HG02981 (cell line): ENCODE measurements around the gene CLIP1.
"Not testable (repeated sequence)": the region's sequence is repeated elsewhere in the genome, so short reads cannot be mapped to it uniquely, and the experiment has no call there.

Experiments used
- ATAC-seq: cut with Tn5 transposase; IDR thresholded peaks from one replicate; pipeline ENCODE4 v1.9.1; 2021; ENCODE audit warnings: mild to moderate bottlenecking, moderate library complexity; ENCODE audit not compliant: unreplicated experiment

CLIP1 gene

GRCh38 chr12:122421821-122422729, at the start of gene CLIP1:
Gene CLIP1 (minus strand): TSS chr12:122422669. CDS start chr12:122380452, 42,217 bp downstream.
- peak; percentile 54 for ATAC-seq

GRCh38 chr12:122471324-122472226, 49.1 kb upstream of the CLIP1 start:
- ATAC-seq = no peak

- not testable (repeated sequence) for ATAC-seq
Observed at GRCh38 chr12:122470576-122470975, 48.1 kb upstream of the CLIP1 start.

GRCh38 chr12:122469856-122470255, 47.4 kb upstream of the CLIP1 start:
- ATAC-seq = not testable (repeated sequence)

GRCh38 chr12:122467983-122468382, 45.5 kb upstream of the CLIP1 start:
- no peak for ATAC-seq

GRCh38 chr12:122464317-122465042, 42.0 kb upstream of the CLIP1 start:
- ATAC-seq = not testable (repeated sequence)

- ATAC-seq = no peak
Observed at GRCh38 chr12:122460641-122461040, 38.2 kb upstream of the CLIP1 start.

GRCh38 chr12:122460061-122460460, 37.6 kb upstream of the CLIP1 start:
- ATAC-seq = no peak

GRCh38 chr12:122459211-122459610, 36.7 kb upstream of the CLIP1 start:
- ATAC-seq = no peak

- no peak for ATAC-seq
Observed at GRCh38 chr12:122458105-122459035, 35.9 kb upstream of the CLIP1 start.

- no peak for ATAC-seq
Observed at GRCh38 chr12:122457627-122458026, 35.2 kb upstream of the CLIP1 start.

- ATAC-seq = no peak
Observed at GRCh38 chr12:122454739-122455138, 32.3 kb upstream of the CLIP1 start.

- ATAC-seq = no peak
Observed at GRCh38 chr12:122454250-122454721, 31.8 kb upstream of the CLIP1 start.

GRCh38 chr12:122452701-122453285, 30.3 kb upstream of the CLIP1 start:
- ATAC-seq = no peak

- ATAC-seq = no peak
Observed at GRCh38 chr12:122449317-122449716, 26.8 kb upstream of the CLIP1 start.

- not testable (repeated sequence) for ATAC-seq
Observed at GRCh38 chr12:122447825-122448224, 25.4 kb upstream of the CLIP1 start.

GRCh38 chr12:122446390-122446789, 23.9 kb upstream of the CLIP1 start:
- not testable (repeated sequence) for ATAC-seq

- not testable (repeated sequence) for ATAC-seq
Observed at GRCh38 chr12:122444071-122444470, 21.6 kb upstream of the CLIP1 start.

GRCh38 chr12:122438822-122439221, 16.4 kb upstream of the CLIP1 start:
- not testable (repeated sequence) for ATAC-seq
